Measurements from ENCODE around the gene KRTAP1-3. TPM values are rescaled to one million over a fixed set of nuclear protein-coding genes. Genes with fewer than 3 reads are reported as not detected.

Gene KRTAP1-3
- total RNA-seq, 2 donors from 2014 or later, result 0.39 TPM; not detected in 1

GRCh38 chr17:41019415-41019814 lies 15.3 kb downstream of the KRTAP1-3 start:
- H3K4me3 ChIP-seq, result no peak overlapping the region
- H3K4me1 ChIP-seq, result no peaks in the 10 kb centered on the region
- H3K27me3 ChIP-seq, result no peaks in the 10 kb centered on the region
- no peaks in the 10 kb centered on the region for H3K36me3 ChIP-seq
- DNase-seq (ENCODE audit: low spot score), result no peak
- no peak overlapping the region for H3K27ac ChIP-seq
- TF ChIP-seq CTCF (IDR thresholded peaks at IDR 0.05), result no peak
- no peaks in the 10 kb centered on the region for H3K9me3 ChIP-seq

- no peak for TF ChIP-seq CTCF (IDR thresholded peaks at IDR 0.05)
- Histone ChIP-seq H3K27ac (no peak overlapping the region), H3K4me1 (no peaks in the 10 kb centered on the region), H3K36me3 (no peaks in the 10 kb centered on the region), H3K4me3 (no peak overlapping the region), H3K9me3 (no peaks in the 10 kb centered on the region), H3K27me3 (no peaks in the 10 kb centered on the region)
- no peak for DNase-seq (ENCODE audit: low spot score)
Observed at GRCh38 chr17:41018541-41018940, 16.1 kb downstream of the KRTAP1-3 start.

- Histone ChIP-seq H3K27me3 (no peaks in the 10 kb centered on the region), H3K27ac (no peak overlapping the region), H3K9me3 (no peaks in the 10 kb centered on the region), H3K4me1 (no peaks in the 10 kb centered on the region), H3K4me3 (no peak overlapping the region), H3K36me3 (no peaks in the 10 kb centered on the region)
- DNase-seq (ENCODE audit: low spot score), result no peak
- TF ChIP-seq CTCF (IDR thresholded peaks at IDR 0.05), result no peak
Observed at GRCh38 chr17:41016578-41017215, 18.0 kb downstream of the KRTAP1-3 start.

GRCh38 chr17:41015454-41015853 lies 19.2 kb downstream of the KRTAP1-3 start:
- H3K27ac ChIP-seq, result no peak overlapping the region
- no peak for DNase-seq (ENCODE audit: low spot score)
- no peaks in the 10 kb centered on the region for H3K27me3 ChIP-seq
- no peak overlapping the region for H3K4me3 ChIP-seq
- TF ChIP-seq CTCF (IDR thresholded peaks at IDR 0.05), result no peak
- H3K9me3 ChIP-seq, result no peaks in the 10 kb centered on the region
- no peaks in the 10 kb centered on the region for H3K36me3 ChIP-seq
- no peaks in the 10 kb centered on the region for H3K4me1 ChIP-seq

GRCh38 chr17:41013606-41014005 lies 21.1 kb downstream of the KRTAP1-3 start:
- no peak for DNase-seq (ENCODE audit: low spot score)
- no peaks in the 10 kb centered on the region for H3K27me3 ChIP-seq
- H3K4me1 ChIP-seq, result no peaks in the 10 kb centered on the region
- H3K27ac ChIP-seq, result no peak overlapping the region
- no peaks in the 10 kb centered on the region for H3K9me3 ChIP-seq
- no peak for TF ChIP-seq CTCF (IDR thresholded peaks at IDR 0.05)
- H3K4me3 ChIP-seq, result no peak overlapping the region
- H3K36me3 ChIP-seq, result no peaks in the 10 kb centered on the region

- H3K9me3 ChIP-seq, result no peaks in the 10 kb centered on the region
- H3K27ac ChIP-seq, result no peak overlapping the region
- no peaks in the 10 kb centered on the region for H3K36me3 ChIP-seq
- no peak for DNase-seq (ENCODE audit: low spot score)
- TF ChIP-seq CTCF (IDR thresholded peaks at IDR 0.05), result no peak
- H3K4me3 ChIP-seq, result no peak overlapping the region
- no peaks in the 10 kb centered on the region for H3K4me1 ChIP-seq
- no peaks in the 10 kb centered on the region for H3K27me3 ChIP-seq
Observed at GRCh38 chr17:41013181-41013580, 21.5 kb downstream of the KRTAP1-3 start.

Data from right atrium auricular region (tissue), 2 donors.